HepG2 (cell line): Measurements from ENCODE around the gene CNIH4. TPM values are rescaled to one million over a fixed set of nuclear protein-coding genes. Genes with fewer than 3 reads are reported as not detected.

Experiments used
- NONO ChIP-seq, 2 experiments: fragments of 450-650 bp in 1 of 2; sonication (generic) in 1 of 2; formaldehyde crosslinking in 1 of 2; IDR thresholded peaks in 1 of 2; conservative IDR thresholded peaks in 1 of 2; 2 replicates each; pipeline versions ENCODE4 v1.6.1 to v1.8.0; 2017 to 2022; ENCODE audit warnings: mild to moderate bottlenecking in 1 of 2, missing genetic modification reagents in 1 of 2, moderate library complexity in 1 of 2
- POLR2AphosphoS2 ChIP-seq: IDR thresholded peaks from 2 replicates; pipeline ENCODE4 v1.6.1; 2011; ENCODE audit warnings: low read depth, low read length, improper control_type of control experiment
- SIN3B ChIP-seq: fragments of 150-350 bp; IDR thresholded peaks from 2 replicates; pipeline ENCODE4 v1.6.1; 2014; ENCODE audit warnings: low read length
- SNAI1 ChIP-seq: sonication (generic); formaldehyde crosslinking; IDR thresholded peaks from 2 replicates; pipeline ENCODE4 v1.5.0; 2020; ENCODE audit warnings: mild to moderate bottlenecking, missing genetic modification reagents, borderline replicate concordance
- U2AF1 ChIP-seq: fragments of 200-400 bp; formaldehyde crosslinking; optimal IDR thresholded peaks from 2 replicates; pipeline ENCODE3; 2017; ENCODE audit warnings: mild to moderate bottlenecking, low read depth, low read length
- ZBTB3 ChIP-seq: sonication (generic); formaldehyde crosslinking; IDR thresholded peaks from 2 replicates; pipeline ENCODE4 v1.4.0; 2020; ENCODE audit warnings: low read depth, mild to moderate bottlenecking, moderate library complexity, missing genetic modification reagents, borderline replicate concordance
- ZNF234 ChIP-seq: sonication (generic); formaldehyde crosslinking; conservative IDR thresholded peaks from 2 replicates; pipeline ENCODE4 v1.5.1; 2020; ENCODE audit warnings: mild to moderate bottlenecking, missing genetic modification reagents
- ZNF329 ChIP-seq: sonication (generic); formaldehyde crosslinking; IDR thresholded peaks from 2 replicates; pipeline ENCODE4 v1.9.0; 2021; ENCODE audit warnings: low read depth, mild to moderate bottlenecking, missing genetic modification reagents
- ZNF550 ChIP-seq: sonication (generic); formaldehyde crosslinking; IDR thresholded peaks from 2 replicates; pipeline ENCODE4 v1.4.0; 2020; ENCODE audit warnings: mild to moderate bottlenecking, missing genetic modification reagents, borderline replicate concordance
- ZNF605 ChIP-seq: sonication (generic); formaldehyde crosslinking; IDR thresholded peaks from 2 replicates; pipeline ENCODE4 v1.8.0; 2022; ENCODE audit warnings: mild to moderate bottlenecking, missing genetic modification reagents
- ZNF619 ChIP-seq: sonication (generic); formaldehyde crosslinking; IDR thresholded peaks from 2 replicates; pipeline ENCODE4 v1.4.0; 2020; ENCODE audit warnings: mild to moderate bottlenecking, missing genetic modification reagents
- polyA plus RNA-seq, 8 experiments: library from polyadenylated mRNA; depleted of rRNA in 3 of 8; stranded (reverse) in 7 of 8; unstranded in 1 of 8; fragments of >200 nt; fragmentation: Illumina TruSeq in 4 of 8; extraction: Trizol in 4 of 8; gene quantifications; 2 replicates each; pipeline versions ENCODE4 v1.2.1 to v1.2.3, GENCODE V29; 2011 to 2016; ENCODE audit warnings: low read depth in 4 of 8, missing spikeins in 1 of 8, mixed read lengths in 1 of 8; ENCODE audit not compliant: insufficient read depth in 1 of 8
- total RNA-seq, 5 experiments: library from RNA; depleted of rRNA; stranded (reverse); fragments of >200 nt; fragmentation: Illumina TruSeq; extraction: Trizol; gene quantifications; 2 replicates each; pipeline ENCODE4 v1.2.3, GENCODE V29; 2016; ENCODE audit warnings: low read depth in 1 of 5
- TF ChIP-seq, protein P1 (sequence below): sonication (generic); formaldehyde crosslinking; IDR thresholded peaks from 2 replicates; pipeline ENCODE4 v1.8.1; 2023; ENCODE audit warnings: missing genetic modification reagents, inconsistent platforms, borderline replicate concordance
- TF ChIP-seq, protein P2 (sequence below): sonication (generic); formaldehyde crosslinking; IDR thresholded peaks from 2 replicates; pipeline ENCODE4 v1.4.0; 2020; ENCODE audit warnings: mild to moderate bottlenecking, missing genetic modification reagents
- TF ChIP-seq, protein P3 (sequence below): sonication (generic); formaldehyde crosslinking; IDR thresholded peaks from 2 replicates; pipeline ENCODE4 v1.5.1; 2020; ENCODE audit warnings: missing genetic modification reagents, mild to moderate bottlenecking, borderline replicate concordance
- TF ChIP-seq, protein P4 (sequence below): sonication (generic); IDR thresholded peaks from 2 replicates; pipeline ENCODE4 v1.6.1; 2016; ENCODE audit warnings: low read depth, borderline replicate concordance
- TF ChIP-seq, protein P5 (sequence below): sonication (generic); formaldehyde crosslinking; IDR thresholded peaks from 2 replicates; pipeline ENCODE4 v1.5.0; 2020; ENCODE audit warnings: mild to moderate bottlenecking, missing genetic modification reagents

Gene CNIH4
- total and polyA plus RNA-seq, 2 of the 13 experiments (the other 11 are each of a cell fraction or from before 2014, with no cell fraction given): 51.8 to 52.9 TPM

DNA sequence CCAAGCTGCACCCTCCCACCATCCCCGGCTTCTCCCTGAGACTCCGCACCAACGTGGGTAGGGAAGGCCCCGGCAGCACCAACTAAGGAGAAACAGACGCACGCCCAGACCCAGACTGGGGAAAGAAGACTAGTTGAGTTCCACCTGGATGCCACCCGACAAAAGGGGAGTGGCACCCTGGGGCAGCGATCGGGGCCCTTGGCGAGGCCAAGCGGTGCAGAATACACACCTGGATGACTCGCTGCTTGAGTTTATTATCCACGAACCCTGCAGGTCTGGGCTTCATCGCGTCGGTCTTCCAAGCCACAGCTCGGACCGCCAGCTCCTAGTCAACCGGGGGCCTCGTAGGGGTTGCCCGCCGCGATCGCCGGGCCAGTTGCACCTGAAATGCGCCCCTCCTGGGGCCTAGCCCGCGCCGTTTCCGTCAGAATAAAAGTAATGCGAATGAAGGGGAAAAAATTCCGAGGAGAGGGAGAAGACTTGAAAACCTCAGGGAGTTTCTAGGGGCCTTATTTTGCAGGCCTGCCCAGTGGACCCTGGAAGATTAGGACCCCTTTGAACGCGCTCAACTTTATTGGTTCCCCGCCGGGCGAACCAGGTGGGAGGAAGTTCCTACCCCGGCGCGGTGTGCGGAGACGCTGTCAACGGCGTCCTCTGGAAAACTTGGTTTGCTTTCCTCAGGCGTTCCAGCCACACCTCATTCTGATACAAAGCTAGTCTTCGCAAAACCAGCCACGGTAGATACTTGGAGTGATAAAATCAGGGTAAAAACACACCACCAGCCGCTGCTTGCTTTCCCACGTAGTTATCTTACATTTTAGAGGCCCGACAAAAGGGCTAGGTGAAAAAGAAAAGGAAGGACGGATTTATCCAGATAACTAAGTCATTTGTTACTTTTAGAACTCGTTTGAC, 26.6 kb upstream of the CNIH4 start, which contains the start of gene NVL (continued):
- TF ChIP-seq, protein P1, sequence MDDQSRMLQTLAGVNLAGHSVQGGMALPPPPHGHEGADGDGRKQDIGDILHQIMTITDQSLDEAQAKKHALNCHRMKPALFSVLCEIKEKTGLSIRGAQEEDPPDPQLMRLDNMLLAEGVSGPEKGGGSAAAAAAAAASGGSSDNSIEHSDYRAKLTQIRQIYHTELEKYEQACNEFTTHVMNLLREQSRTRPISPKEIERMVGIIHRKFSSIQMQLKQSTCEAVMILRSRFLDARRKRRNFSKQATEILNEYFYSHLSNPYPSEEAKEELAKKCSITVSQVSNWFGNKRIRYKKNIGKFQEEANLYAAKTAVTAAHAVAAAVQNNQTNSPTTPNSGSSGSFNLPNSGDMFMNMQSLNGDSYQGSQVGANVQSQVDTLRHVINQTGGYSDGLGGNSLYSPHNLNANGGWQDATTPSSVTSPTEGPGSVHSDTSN (CRISPR knock-in tag): no peak
- no peak for TF ChIP-seq POLR2AphosphoS2
- TF ChIP-seq, protein P2, sequence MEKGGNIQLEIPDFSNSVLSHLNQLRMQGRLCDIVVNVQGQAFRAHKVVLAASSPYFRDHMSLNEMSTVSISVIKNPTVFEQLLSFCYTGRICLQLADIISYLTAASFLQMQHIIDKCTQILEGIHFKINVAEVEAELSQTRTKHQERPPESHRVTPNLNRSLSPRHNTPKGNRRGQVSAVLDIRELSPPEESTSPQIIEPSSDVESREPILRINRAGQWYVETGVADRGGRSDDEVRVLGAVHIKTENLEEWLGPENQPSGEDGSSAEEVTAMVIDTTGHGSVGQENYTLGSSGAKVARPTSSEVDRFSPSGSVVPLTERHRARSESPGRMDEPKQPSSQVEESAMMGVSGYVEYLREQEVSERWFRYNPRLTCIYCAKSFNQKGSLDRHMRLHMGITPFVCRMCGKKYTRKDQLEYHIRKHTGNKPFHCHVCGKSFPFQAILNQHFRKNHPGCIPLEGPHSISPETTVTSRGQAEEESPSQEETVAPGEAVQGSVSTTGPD (CRISPR knock-in tag): no peak
- TF ChIP-seq ZNF619 (CRISPR knock-in tag): 0 out of 2 replicates have a peak, but pooled peaks have one; percentile 60
- TF ChIP-seq, protein P3, sequence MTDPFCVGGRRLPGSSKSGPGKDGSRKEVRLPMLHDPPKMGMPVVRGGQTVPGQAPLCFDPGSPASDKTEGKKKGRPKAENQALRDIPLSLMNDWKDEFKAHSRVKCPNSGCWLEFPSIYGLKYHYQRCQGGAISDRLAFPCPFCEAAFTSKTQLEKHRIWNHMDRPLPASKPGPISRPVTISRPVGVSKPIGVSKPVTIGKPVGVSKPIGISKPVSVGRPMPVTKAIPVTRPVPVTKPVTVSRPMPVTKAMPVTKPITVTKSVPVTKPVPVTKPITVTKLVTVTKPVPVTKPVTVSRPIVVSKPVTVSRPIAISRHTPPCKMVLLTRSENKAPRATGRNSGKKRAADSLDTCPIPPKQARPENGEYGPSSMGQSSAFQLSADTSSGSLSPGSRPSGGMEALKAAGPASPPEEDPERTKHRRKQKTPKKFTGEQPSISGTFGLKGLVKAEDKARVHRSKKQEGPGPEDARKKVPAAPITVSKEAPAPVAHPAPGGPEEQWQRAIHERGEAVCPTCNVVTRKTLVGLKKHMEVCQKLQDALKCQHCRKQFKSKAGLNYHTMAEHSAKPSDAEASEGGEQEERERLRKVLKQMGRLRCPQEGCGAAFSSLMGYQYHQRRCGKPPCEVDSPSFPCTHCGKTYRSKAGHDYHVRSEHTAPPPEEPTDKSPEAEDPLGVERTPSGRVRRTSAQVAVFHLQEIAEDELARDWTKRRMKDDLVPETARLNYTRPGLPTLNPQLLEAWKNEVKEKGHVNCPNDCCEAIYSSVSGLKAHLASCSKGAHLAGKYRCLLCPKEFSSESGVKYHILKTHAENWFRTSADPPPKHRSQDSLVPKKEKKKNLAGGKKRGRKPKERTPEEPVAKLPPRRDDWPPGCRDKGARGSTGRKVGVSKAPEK: no peak
- TF ChIP-seq SNAI1 (CRISPR knock-in tag): 0 out of 2 replicates have a peak, but pooled peaks have one; percentile 46
- TF ChIP-seq, protein P4, sequence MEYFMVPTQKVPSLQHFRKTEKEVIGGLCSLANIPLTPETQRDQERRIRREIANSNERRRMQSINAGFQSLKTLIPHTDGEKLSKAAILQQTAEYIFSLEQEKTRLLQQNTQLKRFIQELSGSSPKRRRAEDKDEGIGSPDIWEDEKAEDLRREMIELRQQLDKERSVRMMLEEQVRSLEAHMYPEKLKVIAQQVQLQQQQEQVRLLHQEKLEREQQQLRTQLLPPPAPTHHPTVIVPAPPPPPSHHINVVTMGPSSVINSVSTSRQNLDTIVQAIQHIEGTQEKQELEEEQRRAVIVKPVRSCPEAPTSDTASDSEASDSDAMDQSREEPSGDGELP: no peak; the same call in 1 of the 2 replicates
- TF ChIP-seq, protein P5, sequence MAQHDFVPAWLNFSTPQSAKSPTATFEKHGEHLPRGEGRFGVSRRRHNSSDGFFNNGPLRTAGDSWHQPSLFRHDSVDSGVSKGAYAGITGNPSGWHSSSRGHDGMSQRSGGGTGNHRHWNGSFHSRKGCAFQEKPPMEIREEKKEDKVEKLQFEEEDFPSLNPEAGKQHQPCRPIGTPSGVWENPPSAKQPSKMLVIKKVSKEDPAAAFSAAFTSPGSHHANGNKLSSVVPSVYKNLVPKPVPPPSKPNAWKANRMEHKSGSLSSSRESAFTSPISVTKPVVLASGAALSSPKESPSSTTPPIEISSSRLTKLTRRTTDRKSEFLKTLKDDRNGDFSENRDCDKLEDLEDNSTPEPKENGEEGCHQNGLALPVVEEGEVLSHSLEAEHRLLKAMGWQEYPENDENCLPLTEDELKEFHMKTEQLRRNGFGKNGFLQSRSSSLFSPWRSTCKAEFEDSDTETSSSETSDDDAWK (CRISPR knock-in tag): no peak
- TF ChIP-seq ZNF329 (CRISPR knock-in tag): no peak
- TF ChIP-seq ZNF550 (CRISPR knock-in tag): no peak
- no peak for TF ChIP-seq ZNF234 (CRISPR knock-in tag)
- no peak for TF ChIP-seq U2AF1
- TF ChIP-seq ZBTB3 (CRISPR knock-in tag): no peak
- peak; percentile 63; the same call in 1 of the 2 replicates for TF ChIP-seq ZNF605 (CRISPR knock-in tag)
- peak; percentile 79 for TF ChIP-seq SIN3B
- TF ChIP-seq NONO (IDR thresholded peaks at IDR 0.05): no peak
- TF ChIP-seq NONO (CRISPR knock-in tag; conservative IDR thresholded peaks at IDR 0.05): no peak
